ENCODE data around the gene AFF3. TPM values are rescaled to one million over a fixed set of nuclear protein-coding genes. Genes with fewer than 3 reads are reported as not detected.

AFF3 gene
- total RNA-seq, 3 donors from 2014 or later: 4.2 to 56.6 (median 5.2) TPM

DNA sequence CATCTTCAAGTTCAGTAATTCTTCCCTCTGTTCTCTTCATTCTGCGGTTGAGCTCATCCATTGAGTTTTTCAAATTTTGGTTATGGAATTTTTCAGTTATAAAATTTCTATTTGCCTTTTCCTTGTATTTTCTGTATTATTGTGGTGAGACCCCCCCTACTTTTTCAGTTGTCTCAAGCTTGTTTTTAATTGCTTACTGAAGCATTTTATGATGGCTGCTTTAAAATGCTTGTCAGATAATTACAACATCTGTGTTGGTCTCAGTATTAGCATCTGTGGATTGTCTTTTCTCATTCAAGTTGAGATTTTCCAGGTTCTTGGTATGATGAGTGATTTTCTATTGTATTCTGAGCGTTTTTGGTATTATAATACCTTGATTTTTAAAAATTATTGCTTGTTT lies 531.4 kb downstream of the AFF3 start:
- H3K9me3 ChIP-seq: no peaks in the 10 kb centered on the region
- ATAC-seq (no peak), DNase-seq (no peak)
- H3K4me1 ChIP-seq (ENCODE audit: low read depth): no peaks in the 10 kb centered on the region
- intact Hi-C loops (cut with DNase I, micrococcal nuclease): no loop called here
- TF ChIP-seq, protein P1, sequence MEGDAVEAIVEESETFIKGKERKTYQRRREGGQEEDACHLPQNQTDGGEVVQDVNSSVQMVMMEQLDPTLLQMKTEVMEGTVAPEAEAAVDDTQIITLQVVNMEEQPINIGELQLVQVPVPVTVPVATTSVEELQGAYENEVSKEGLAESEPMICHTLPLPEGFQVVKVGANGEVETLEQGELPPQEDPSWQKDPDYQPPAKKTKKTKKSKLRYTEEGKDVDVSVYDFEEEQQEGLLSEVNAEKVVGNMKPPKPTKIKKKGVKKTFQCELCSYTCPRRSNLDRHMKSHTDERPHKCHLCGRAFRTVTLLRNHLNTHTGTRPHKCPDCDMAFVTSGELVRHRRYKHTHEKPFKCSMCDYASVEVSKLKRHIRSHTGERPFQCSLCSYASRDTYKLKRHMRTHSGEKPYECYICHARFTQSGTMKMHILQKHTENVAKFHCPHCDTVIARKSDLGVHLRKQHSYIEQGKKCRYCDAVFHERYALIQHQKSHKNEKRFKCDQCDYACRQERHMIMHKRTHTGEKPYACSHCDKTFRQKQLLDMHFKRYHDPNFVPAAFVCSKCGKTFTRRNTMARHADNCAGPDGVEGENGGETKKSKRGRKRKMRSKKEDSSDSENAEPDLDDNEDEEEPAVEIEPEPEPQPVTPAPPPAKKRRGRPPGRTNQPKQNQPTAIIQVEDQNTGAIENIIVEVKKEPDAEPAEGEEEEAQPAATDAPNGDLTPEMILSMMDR (IDR thresholded peaks at IDR 0.05): no peak
- no peak overlapping the region for H3K4me3 ChIP-seq
- no peaks in the 10 kb centered on the region for H3K36me3 ChIP-seq (ENCODE audit: low read depth)

DNA sequence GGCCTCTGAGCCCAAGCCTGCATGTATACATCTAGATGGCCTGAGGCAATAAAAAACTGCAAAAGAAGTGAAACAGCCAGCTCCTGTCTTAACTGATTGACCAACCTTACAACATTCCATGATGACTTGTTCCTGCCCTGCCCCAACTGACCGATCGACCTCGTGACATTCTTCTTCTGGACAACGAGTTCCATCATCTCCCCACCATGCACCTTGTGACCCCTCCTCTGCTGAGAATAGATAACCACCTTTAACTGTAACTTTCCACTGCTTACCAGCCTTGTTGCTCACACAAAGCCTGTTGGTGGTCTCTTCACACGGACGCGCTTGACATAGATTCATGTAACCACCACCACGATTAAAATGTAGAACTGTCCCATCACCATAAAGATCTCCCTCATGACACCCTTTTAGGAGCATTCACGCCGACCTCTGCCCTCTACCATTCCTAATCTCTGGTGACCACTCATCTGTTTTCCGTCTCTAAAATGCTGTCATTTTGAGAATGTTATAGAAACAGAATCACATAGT lies 532.5 kb downstream of the AFF3 start:
- DNase-seq: no peak

DNA sequence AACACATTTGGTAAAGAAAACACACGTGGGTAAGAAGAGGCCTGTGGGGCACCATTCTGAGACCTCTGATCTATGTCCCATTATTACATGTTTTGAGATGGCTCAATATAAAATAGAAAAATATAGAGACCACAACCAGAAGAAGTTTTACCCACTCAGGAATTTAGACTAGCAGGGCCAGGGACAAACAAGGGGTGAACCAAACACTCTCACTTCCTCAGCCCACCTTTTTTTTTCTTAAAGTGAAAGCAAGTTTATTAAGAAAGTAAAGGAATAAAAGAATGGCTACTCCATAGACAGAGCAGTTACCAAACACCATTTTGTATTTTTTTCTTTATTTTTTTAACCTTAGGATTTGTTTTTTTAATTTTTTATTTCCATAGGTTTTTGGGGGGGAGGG lies 533.5 kb downstream of the AFF3 start:
- DNase-seq (no peak), ATAC-seq (no peak)
- Histone ChIP-seq H3K9me3 (no peaks in the 10 kb centered on the region), H3K4me3 (no peak overlapping the region), H3K4me1 (ENCODE audit: low read depth) (no peaks in the 10 kb centered on the region), H3K36me3 (ENCODE audit: low read depth) (no peaks in the 10 kb centered on the region)
- TF ChIP-seq, protein P1 (IDR thresholded peaks at IDR 0.05): no peak
- intact Hi-C loops (cut with DNase I, micrococcal nuclease): no loop called here

More for the DNA sequence above, 532.5 kb downstream of the AFF3 start:
- Histone ChIP-seq H3K4me1 (ENCODE audit: low read depth) (no peaks in the 10 kb centered on the region), H3K9me3 (no peaks in the 10 kb centered on the region), H3K4me3 (no peak overlapping the region), H3K36me3 (ENCODE audit: low read depth) (no peaks in the 10 kb centered on the region)
- ATAC-seq: no peak
- TF ChIP-seq, protein P1 (IDR thresholded peaks at IDR 0.05): no peak
- intact Hi-C loops (cut with DNase I, micrococcal nuclease): no loop called here

DNA sequence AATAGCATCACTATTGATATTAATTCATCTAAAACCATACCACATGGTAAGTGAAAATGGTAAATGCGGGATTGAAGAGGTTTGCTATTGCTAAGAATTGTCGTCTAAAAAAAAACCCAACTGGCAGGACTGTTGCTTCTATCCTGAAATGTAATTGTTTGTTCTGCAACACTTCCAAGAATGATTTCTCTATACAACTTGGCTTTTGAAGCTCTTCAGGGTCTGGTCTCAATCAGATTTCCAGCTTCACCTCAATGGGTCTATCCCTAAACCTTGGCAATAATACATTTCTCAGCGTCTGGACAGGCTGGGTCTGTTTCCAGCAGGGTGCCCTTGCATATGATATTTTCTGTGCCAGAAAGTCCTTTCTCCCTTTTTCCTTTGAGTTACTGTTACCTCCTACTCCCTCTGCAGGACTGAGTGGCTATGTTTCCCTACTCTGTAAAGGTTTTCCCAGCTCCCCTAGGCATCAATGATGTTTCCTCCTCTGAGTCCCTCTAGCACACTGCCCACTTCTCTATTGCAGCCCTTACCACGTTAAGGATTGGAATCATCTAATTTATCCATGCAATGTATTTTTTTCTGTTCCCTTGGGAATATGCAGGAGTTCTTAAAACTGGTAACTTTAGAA lies 534.4 kb downstream of the AFF3 start:
- Histone ChIP-seq H3K4me1 (ENCODE audit: low read depth) (no peaks in the 10 kb centered on the region), H3K4me3 (no peak overlapping the region), H3K36me3 (ENCODE audit: low read depth) (no peaks in the 10 kb centered on the region), H3K9me3 (no peaks in the 10 kb centered on the region)
- intact Hi-C loops (cut with DNase I, micrococcal nuclease): no loop called here
- ATAC-seq (no peak), DNase-seq (no peak)
- TF ChIP-seq, protein P1 (IDR thresholded peaks at IDR 0.05): no peak

DNA sequence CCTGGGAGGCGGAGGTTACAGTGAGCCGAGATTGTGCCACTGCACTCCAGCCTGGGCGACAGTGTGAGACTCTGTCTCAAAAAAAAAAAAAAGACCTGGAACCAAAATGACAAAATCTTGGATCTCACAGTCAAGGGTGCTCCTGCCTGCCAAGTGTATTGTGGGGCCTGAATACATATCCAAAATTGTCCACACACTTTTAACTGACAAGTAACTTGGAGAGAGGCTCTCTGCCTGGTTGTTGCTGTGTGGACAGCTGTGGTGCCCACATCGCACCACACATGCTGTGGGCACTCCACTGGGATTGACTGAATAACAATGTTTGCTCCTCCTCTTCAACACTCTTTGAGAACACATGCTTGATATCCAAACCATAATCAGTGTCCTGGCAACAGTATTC lies 534.9 kb downstream of the AFF3 start:
- TF ChIP-seq, protein P1 (IDR thresholded peaks at IDR 0.05): no peak
- Histone ChIP-seq H3K36me3 (ENCODE audit: low read depth) (no peaks in the 10 kb centered on the region), H3K4me3 (no peak overlapping the region), H3K4me1 (ENCODE audit: low read depth) (no peaks in the 10 kb centered on the region), H3K9me3 (no peaks in the 10 kb centered on the region)
- DNase-seq (no peak), ATAC-seq (no peak)
- intact Hi-C loops (cut with DNase I, micrococcal nuclease): no loop called here
